Stimulated activated CD8-positive, alpha-beta memory T cell treated with anti-CD3 and anti-CD28 coated beads, Interleukin-2, amount 100 ng/mL, for 48 hours (primary cell): ENCODE measurements around the gene INTS13.
"Not testable (repeated sequence)": the region's sequence is repeated elsewhere in the genome, so short reads cannot be mapped to it uniquely, and the experiment has no call there.

ENCODE experiments used
- DNase-seq, 2 donors: peaks; one replicate each; pipeline ENCODE4 v3.0.0-alpha.2; 2020; ENCODE audit warnings: low read depth in 2 of 2

Gene INTS13

DNA sequence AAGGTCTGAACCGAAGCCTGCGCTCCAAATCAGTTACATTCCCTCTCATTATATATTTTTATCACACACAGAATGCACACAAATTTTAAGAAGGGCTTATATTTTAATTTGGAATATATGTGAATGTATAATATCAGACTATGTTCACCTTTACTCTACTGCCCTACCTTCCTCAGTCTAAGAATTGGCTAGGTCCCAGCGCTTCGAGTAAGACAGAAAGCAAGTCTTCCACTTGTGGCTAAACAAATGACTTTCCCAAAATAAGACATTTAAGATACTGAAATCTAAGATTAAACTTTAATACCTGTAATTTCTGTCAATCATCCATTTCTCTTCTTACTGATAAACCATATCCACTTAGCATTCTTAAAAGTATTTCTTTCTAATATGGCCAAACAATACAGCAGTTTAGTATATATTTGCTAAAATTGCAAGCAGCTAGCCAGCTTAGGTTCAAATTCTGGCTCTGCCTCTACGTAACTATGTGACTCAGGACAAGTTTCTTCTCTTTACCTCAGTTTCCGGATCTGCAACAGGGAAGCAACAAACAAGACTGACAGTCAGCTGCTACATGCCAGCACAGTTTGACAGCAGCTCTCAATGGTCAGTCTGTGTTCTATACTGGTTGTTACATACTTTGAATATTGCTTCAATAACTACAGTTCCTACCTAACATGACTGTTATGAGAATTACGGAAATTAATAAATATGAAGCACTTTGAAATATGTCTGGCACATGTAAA is 2.0 kb downstream of the INTS13 start:
- DNase-seq = no peak

DNA sequence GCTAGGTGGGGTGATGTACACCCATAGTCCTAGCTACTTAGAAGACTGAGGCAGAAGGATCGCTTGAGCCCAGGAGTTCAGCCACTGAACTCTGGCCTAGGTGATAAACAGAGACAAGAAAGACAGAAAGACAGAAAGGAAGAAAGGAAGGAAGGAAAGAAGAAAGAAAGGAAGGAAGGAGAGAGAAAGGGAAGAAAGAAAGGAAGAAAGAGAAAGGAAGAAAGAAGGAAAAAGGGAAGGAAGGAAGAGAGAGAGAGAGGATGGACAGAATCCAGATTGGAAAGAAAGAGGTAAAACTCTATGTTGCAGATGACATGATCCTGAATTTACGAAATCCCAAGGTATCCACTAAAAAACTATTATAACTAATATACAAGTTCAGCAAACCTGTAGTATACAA is 8.2 kb downstream of the INTS13 start:
- DNase-seq = no peak

DNA sequence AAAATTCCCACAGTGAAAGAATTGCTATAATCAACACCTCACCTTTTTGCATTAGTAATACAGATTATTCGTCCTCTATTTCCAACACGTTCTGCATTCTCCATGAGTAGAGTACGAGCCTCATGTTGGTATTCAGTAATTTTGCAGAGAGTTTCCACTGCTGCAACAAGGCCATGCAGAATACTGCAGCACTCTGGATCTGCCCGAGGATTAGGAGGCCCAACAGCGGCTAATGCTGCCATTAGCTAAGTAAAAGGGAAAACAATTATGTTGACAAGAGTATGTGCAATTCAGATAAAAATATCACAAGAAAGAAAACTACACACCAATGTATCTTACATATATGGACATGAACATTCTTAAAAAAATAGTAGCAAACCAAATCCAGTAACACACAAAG is 9.1 kb downstream of the INTS13 start:
- no peak for DNase-seq

DNA sequence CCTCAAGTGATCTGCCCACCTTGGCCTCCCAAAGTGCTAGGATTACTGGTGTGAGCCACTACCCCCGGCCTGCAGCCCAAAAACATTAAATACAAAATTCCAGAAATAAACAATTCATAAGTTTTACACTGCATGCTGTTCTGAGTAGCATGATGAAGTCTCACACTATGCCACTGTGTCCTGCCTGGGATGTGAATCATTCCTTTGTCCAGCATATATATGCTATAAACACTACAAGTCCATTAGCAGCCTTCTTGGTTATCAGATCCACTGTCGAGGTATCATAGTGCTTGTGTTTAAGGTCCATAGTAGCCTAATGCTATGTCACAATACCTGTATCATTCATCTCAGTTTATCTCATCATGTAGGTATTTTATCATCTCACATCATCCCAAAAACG is 15.9 kb downstream of the INTS13 start:
- DNase-seq = no peak

DNA sequence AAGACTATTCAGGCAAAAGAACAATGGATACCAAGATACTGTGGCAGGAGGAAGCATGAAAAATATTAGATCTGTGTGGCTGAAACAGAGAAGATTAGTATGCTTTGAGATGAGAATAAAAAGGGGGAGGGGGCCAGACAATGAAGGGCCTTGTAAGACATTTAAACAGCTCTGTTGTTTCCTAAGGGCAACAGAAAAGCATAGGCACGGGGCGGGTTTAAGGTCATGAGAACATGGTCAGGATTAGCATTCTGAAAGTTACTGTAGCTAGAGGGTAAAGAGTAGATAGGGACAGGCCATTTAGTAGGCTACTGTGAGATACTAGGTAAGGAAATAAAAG is 18.6 kb downstream of the INTS13 start:
- no peak for DNase-seq

DNA sequence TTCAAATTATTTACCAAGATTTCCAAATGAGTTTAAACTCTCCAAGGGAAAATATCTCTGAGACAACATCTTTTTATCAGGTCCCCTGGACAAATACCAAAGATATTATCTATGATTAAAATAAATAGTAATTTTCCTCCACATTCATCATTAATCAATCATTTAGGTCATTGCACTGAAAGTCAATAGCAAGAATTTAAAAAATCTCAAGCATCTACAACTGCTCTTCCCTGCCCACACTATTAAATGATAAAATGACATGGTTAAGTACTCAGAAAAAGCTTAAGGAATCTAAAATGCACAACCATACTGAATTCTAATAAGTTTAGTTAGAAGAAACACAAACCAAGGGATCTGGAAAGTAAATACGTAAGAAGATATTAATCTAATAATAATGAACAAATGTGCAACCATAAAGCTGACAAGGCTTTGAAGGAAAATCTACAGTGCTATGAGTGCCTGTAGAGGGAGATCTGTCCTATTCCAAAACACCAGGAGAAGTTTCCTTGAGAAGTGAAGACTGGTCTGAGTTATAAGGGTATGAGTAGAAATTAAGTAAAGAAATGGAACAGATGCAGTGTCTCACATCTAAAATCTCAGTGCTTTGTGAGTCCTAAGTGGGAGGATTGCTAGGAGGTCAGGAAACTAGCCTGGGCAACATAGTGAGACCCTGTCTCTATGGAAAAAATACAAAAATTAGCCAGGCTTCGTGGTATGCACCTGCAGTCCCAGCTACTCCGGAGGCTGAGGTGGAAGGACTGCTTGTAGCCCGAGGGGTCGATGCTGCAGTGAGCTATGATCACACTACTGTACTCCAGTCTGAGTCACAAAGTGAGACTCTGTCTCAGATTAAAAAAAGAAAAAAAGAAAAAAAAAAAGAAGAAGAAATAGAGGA is 19.2 kb downstream of the INTS13 start:
- DNase-seq = no peak

DNA sequence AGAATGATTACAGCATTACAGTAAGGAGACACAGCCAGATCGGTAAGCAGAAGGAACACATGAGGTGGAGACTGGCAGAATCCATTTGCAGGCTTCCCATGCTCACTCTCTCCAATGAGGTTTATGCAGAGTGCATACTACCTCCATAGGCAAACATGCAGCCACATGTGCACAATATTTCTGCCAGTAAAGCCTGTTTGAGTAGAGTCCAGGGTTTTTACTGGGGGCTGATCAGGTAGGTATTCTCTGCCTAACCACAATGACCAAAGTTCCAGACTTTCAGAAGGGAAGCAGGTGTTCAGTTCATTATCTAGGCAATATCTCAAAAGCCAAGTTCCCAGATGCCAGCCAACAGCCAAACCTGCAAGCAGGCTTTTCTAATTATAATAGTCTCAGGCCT is 31.1 kb downstream of the INTS13 start:
- DNase-seq = no peak

DNA sequence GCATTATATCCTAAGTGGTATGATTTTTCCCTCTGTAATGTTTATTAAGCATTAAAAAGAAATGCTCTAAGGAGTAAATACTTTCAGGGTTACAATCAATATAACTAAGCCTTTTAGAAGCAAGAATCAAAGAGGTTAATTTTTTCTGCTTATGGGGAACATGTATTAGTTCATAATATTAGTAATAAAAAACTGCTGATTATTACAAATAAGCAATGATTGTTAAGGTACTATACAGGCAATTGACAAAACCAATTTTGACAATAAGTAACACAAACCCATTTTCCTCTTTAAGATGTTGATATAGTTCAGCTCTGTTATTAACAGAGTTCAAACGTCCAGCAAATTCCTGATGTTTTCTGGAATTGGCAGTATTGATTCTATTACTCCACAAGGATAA is 31.8 kb downstream of the INTS13 start:
- DNase-seq = no peak

DNA sequence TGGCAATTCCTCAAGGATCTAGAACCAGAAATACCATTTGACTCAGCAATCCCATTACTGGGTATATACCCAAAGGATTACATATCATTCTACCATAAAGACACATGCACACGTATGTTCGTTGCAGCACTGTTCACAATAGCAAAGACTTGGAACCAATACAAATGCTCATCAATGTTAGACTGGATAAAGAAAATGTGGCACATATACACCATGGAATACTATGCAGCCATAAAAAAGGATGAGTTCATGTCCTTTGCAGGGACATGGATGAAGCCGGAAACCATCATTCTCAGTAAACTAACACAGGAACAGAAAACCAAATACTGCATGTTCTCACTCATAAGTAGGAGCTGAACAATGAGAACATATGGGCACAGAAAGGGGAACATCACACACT is 34.4 kb downstream of the INTS13 start:
- DNase-seq = not testable (repeated sequence)

DNA sequence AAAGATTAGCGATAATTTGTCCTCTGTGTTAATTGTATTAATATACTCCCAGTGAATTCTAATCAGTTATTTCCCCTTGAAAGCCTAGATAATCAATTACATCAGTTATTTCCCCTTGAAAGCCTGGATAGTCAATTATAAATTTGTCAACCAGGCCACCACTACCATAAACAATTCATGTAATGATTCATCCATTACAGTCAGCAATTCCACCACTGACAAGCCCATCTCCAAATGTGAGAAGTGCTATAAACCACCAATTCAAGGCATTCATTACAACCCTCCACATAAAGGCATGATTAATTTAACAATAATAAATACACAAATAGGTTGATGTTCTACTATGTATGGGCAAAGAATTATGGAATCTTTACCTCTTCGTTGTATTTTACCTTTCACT is 40.9 kb downstream of the INTS13 start:
- DNase-seq = no peak

DNA sequence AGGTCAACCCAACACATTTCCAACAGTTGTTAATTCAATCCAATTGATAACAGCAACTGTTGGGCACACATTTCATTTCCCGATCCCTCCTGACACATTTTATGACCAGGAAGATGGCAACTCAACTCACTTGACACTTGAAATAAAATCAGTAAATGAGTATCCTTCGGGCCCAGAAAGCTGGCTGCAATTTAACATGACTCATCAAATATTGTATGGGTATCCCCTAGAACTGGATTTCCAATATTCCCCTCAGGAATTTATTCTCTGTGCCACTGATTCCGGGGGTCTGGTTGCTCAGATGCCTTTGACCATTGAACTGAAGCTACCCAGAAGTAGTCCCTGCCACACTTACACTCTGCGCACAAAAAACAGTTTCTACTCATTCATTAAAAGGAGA is 42.1 kb downstream of the INTS13 start:
- DNase-seq = no peak

DNA sequence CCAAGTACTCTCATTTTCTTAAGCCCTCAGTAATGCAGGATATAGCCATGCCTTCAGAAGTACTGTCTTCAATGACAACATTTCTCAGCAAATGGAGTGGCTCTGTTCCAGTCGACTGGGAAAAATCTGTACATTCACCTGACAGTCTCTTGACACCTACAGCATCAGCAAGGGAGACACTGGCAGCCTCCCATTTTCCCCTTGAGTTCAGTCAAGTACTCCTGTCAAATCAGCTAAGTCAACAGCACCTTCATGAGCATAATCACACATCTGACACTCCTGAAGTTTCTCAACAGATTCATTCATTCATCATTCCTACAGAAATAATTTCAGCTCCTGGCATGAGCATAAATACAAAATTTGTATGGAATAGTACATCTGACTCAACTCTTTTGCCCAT is 46.1 kb downstream of the INTS13 start:
- DNase-seq = no peak

DNA sequence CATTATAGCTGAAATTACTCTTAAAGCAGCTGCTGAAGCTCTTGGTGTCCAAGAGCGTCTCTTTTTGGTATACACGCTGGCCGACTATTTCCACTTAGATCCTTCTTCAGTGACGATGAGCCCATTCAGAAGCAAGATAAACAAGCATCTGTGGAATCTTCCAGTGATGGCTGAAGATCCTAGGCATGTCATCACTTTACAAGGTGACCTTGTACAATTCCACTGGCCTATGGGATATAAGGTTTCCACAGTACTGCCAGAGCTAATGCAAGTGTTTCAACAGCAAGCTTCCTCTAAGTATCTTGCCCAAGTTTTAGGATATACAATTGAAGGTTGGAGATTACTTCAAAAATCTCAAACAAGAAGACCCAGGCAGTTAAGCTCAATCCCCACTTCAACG is 47.0 kb downstream of the INTS13 start:
- DNase-seq = no peak

DNA sequence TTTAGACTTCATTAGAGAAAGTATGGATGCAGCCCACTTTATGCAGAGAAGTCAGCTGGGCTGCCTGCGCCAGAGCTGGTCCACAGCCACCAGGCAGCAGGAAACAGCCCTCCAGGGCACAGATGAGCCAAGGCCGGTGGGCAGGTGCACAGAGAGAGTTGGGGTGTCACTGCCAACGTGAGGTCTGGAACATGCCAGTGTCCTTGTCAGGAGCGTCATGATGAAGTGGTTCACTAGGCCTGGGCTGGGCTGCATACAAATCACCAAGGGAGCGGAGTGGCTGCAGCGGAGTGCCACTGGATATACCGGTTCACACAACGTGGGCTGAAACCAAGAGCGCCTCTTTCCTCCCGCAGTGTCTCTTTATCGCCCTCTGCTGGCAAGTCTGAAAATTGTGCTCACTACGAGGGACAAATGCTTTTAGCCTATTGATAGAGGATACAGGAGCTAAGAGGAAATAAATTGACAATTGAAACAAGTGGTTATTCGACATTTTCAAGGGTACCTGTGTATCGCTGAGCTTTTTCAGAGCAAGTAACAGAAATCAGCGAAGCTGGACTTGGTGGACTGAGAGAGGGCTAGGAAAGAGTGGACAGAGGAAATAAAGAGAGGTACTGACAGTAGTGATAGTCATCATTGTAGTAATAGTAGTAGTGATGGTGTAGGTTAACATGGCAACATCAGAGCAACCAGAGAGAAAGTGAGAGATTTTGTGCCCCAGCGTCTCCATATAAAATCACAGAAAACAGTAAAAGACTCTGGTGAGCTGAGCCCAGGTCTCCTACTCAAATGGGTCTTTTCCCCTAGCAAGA is 52.8 kb downstream of the INTS13 start:
- DNase-seq = peak; percentile 43 to 67

DNA sequence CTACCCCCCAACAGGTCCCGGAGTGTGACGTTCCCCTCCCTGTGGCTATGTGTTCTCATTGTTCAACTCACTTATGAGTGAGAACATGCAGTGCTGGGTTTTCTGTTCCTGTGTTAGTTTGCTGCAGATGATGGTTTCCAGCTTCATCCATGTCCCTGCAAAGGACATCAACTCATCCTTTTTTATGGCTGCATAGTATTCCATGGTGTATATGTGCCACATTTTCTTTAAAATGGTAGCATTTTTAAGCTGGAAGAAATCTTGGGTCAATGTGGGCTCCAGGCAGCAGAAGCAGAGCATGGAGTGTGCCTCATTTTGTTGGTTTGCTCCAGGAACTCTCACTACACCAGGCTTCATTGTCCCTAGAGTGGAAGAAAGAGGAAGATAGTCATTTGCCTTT is 57.2 kb downstream of the INTS13 start:
- no peak for DNase-seq

DNA sequence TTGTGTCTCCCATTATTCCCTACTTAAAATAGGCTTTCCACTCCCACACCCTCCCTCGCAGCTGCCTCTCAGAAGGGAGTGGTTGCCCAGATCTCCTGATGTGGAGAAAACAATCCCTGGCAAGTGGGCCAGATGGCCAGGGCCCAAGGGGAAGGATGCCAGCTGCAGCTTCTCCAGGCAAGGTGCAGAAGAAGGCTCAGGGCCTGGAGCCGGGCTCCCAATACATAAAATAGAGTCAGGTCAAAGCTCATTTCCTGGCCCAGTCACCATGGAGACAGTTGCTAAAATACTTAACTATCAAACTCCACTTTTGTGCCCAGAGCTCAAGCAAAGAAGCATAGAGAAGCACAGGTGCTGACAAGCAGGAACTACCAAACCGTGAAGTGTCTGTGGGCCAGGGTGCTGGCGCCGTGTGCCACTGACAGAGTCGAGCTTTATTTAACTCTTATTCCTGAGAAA is 59.1 kb downstream of the INTS13 start:
- no peak for DNase-seq

DNA sequence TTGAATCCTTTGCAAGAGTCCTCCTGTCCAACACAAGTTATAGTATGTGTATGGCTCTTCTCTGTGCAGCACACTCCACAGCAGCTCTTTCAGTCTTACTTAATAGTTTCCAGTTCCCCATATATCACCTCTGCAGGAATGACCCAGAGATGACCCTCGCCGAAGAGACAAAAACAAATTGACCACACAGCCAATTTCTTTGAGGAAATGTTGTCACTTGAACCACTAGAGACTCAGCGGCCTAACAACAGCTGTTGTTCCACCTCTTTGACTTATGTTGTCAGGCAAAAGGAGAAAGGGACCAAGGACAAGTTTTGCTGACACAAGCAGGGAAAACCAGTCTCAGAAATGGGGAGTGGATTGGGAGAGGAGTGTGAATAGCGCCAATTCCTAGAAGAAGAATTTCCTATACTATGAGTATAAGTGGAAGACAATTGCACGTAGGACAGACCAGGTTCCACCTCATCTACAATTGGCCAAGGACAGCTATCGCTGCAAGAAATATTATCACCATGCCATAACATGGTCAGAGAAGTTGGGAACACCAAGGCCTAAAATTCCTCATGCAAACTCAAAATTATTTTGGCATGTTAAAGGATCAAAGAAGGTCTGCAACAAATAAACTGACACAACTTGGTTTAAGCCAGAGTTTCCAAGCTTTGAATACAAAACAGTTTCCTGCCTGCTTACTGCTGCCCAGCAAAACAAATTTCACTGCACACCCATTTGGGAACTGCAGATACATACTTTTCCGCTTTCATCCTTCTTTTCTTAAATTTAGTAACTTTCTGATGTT is 63.1 kb downstream of the INTS13 start:
- DNase-seq = no peak

DNA sequence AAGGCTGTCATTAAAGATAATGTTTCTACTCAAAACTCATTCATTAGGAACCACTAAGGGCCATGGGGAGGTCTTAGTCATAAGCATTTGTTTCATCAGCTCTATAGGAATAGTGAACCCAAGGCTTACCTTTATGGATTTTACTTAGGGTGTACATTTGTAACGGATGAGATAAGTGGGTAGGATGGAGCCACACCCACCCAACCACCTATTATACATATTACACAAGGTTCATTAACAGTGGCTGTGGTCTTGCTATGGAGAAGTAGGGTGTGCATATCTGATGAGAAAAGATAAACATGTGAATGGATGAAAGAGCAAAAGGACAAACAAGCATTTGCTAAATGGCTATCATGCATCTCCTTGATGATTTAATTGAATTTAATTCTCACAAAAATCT is 65.2 kb downstream of the INTS13 start:
- no peak for DNase-seq

DNA sequence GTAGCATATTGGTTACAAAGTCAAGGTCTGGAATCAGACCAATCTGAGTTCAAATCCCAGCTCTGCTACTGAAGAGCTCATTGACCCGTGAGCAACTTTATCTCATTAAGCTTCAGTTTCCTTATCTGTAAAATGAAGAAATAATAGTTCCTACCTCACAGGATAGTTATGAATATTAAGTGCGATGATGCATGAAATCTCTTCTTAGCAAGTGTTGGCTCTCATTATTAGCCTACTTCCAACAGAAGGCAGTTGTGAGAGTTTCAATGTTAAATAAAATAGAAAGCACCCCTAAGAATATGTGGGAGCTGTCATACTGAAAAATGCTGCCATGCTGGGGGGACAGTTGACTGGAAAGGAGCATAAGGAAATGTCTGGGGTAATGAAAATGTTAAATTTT is 65.8 kb downstream of the INTS13 start:
- DNase-seq = no peak

DNA sequence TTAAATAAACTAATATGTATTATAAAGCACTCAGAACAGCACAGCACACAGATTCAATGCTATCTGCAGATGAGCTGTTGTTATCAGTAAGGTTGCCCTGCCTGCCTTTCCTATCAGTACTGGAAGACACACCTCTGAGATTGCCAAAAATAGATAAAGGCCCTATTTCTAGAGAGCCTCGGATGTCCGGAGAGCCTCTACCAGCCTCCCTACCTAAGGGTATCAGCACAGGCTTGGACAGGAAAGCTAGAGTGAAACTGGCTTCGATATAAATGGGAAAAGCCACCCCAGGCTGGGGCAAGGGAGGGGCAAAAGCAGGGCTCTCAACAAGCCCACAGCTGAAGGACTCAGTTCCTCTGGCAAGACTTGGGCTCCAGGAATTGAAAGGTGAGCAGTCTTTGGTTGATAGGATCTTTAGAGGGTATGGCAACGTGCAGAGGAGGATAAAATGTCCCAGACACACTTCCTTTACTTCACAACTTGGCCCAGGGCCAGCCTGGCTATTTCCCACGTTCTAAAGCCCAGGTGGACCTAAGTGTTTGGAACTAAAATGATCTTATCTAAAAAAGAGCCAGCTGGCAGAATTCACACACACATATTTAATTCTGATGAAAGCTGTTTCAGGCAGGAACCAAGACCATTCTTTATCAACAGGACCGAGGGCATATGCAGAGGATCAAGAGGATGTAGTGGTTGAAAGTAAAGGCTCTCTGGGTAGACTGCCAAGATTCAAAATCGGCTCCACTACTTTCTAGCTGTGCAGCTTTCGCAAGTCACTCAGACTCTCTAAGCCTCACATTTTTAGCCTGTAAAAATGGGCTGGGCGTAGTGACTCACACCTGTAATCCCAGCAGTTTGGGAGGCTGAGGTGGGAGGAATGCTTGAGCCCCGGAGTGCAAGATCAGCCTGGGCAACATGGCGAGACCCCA is 67.0 kb downstream of the INTS13 start:
- DNase-seq = no peak
